Gastrocnemius medialis (tissue), 4 donors: ENCODE data around the gene SLC9A1. TPM values are rescaled to one million over a fixed set of nuclear protein-coding genes. Genes with fewer than 3 reads are reported as not detected.
"Not testable (repeated sequence)": the region's sequence is repeated elsewhere in the genome, so short reads cannot be mapped to it uniquely, and the experiment has no call there.

ENCODE experiments used
- ATAC-seq, 2 donors: fragments of 150-250 bp; one replicate each; pipeline ENCODE4 v1.9.1; 2016
- DNase-seq, 2 donors: peaks; one replicate each; pipeline ENCODE4 v3.0.0-alpha.2; 2019
- H3K27ac ChIP-seq, 4 donors: fragments of 200-600 bp; sonication (generic); 1 replicate in 1 of 4; 2 replicates in 3 of 4; pipeline ENCODE4 v1.5.1; 2016 to 2018; ENCODE audit warnings: mild to moderate bottlenecking in 2 of 4, moderate library complexity in 1 of 4
- H3K27me3 ChIP-seq, 3 donors: fragments of 200-600 bp; sonication (generic) in 2 of 3; 1 replicate in 1 of 3; 2 replicates in 2 of 3; pipeline versions ENCODE4 v1.5.1 to v1.6.0; 2016 to 2019; ENCODE audit warnings: mild to moderate bottlenecking in 1 of 3, moderate library complexity in 1 of 3
- H3K36me3 ChIP-seq, 2 donors: fragments of 200-600 bp; sonication (generic) in 1 of 2; one replicate each; pipeline ENCODE4 v1.5.1; 2017 to 2018
- H3K4me1 ChIP-seq, 2 donors: fragments of 200-600 bp; sonication (generic) in 1 of 2; one replicate each; pipeline ENCODE4 v1.5.1; 2016 to 2017; ENCODE audit warnings: mild to moderate bottlenecking in 2 of 2
- H3K4me3 ChIP-seq, 4 donors: fragments of 200-600 bp; sonication (generic) in 3 of 4; 1 replicate in 1 of 4; 2 replicates in 3 of 4; pipeline ENCODE4 v1.5.1; 2016 to 2019; ENCODE audit warnings: mild to moderate bottlenecking in 2 of 4
- H3K9me3 ChIP-seq, 3 donors: fragments of 200-600 bp; sonication (generic) in 2 of 3; 1 replicate in 1 of 3; 2 replicates in 2 of 3; pipeline ENCODE4 v1.5.1; 2016 to 2019
- POLR2A ChIP-seq, 2 donors: fragments of 450-650 bp; IDR thresholded peaks; one replicate each; pipeline ENCODE4 v1.6.1; 2017; ENCODE audit warnings: antibody characterized with exemption in 2 of 2, mild to moderate bottlenecking in 2 of 2, moderate library complexity in 2 of 2
- in situ Hi-C, 4 donors: fragments of 200-750 bp; cut with MboI; loops; one replicate each; pipeline versions ENCODE4 v1.15.0 to v1.8.0; 2017; ENCODE audit warnings: low sequenced_read_pairs in 4 of 4
- intact Hi-C: fragments of 100-400 bp; cut with DNase I; formaldehyde crosslinking; loops from one replicate; pipeline ENCODE4 v1.15.1; 2023; ENCODE audit warnings: low total_unique reads
- total RNA-seq, 4 donors: library from RNA; depleted of rRNA; stranded (reverse); fragments of >200 nt; gene quantifications; one replicate each; pipeline versions ENCODE4 v1.1.0 to v1.2.3, GENCODE V29; 2016
- TF ChIP-seq, protein P1 (sequence below), 5 experiments: fragments of 450-650 bp in 3 of 5; fragments of 200-600 bp in 2 of 5; sonication (generic) in 2 of 5; IDR thresholded peaks in 4 of 5; conservative IDR thresholded peaks in 1 of 5; 1 replicate in 4 of 5; 2 replicates in 1 of 5; pipeline ENCODE4 v1.5.1; 2016 to 2019; ENCODE audit warnings: antibody characterized with exemption in 5 of 5, mild to moderate bottlenecking in 3 of 5, moderate library complexity in 3 of 5

The SLC9A1 gene
- total RNA-seq, 4 donors from 2014 or later, result 2.5 to 4.3 (median 3.7) TPM

DNA sequence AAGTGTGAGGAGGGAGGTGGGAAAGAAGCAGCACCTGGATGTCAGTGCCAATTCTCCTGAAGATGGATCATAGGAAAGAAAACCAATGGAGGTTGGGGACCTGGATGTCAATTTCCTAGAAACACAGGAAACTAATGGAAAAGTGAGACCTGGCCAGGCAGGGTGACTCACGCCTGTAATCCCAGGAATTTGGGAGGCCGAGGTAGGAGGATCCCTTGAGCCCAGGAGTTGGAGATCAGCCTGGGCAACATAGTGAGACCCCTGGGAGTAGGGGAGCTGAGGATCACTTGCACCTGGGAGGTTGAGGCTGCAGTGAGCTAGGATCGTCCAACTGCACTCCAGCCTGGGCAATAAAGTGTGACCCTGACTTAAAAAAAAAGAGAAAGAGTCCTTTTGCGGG lies 21.4 kb upstream of the SLC9A1 start:
- Histone ChIP-seq H3K36me3 (no peaks in the 10 kb centered on the region), H3K27me3 (no peaks in the 10 kb centered on the region), H3K9me3 (no peaks in the 10 kb centered on the region), H3K4me1 (no peaks in the 10 kb centered on the region), H3K27ac (no peak overlapping the region), H3K4me3 (no peak overlapping the region)
- no peak for TF ChIP-seq POLR2A (IDR thresholded peaks at IDR 0.05)
- TF ChIP-seq, protein P1, sequence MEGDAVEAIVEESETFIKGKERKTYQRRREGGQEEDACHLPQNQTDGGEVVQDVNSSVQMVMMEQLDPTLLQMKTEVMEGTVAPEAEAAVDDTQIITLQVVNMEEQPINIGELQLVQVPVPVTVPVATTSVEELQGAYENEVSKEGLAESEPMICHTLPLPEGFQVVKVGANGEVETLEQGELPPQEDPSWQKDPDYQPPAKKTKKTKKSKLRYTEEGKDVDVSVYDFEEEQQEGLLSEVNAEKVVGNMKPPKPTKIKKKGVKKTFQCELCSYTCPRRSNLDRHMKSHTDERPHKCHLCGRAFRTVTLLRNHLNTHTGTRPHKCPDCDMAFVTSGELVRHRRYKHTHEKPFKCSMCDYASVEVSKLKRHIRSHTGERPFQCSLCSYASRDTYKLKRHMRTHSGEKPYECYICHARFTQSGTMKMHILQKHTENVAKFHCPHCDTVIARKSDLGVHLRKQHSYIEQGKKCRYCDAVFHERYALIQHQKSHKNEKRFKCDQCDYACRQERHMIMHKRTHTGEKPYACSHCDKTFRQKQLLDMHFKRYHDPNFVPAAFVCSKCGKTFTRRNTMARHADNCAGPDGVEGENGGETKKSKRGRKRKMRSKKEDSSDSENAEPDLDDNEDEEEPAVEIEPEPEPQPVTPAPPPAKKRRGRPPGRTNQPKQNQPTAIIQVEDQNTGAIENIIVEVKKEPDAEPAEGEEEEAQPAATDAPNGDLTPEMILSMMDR (IDR thresholded peaks at IDR 0.05 in 4 of 5, conservative IDR thresholded peaks at IDR 0.05 in 1 of 5), result no peak
- in situ Hi-C loops (no loop called here), intact Hi-C loops (no loop called here)
- DNase-seq (no peak), ATAC-seq (no peak)

DNA sequence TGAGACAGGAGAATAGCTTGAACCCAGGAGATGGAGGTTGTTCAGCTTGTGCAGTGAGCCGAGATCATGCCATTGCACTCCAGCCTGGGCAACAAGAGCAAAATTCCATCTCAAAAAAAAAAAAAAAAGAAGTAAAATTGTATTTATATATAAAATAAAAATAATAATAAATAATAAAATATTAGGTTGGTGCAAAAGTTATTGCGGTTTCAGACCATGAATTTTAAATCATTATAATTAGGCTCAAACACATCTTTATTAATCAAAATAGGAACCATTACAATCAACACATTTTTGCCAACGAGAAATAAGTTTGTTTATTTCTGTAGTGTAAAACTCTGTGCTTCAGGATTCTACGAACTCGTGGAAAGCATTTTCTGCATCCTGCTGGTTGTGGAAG lies 18.1 kb upstream of the SLC9A1 start:
- DNase-seq, H3K27me3 ChIP-seq, H3K4me3 ChIP-seq, H3K36me3 ChIP-seq, H3K27ac ChIP-seq, H3K4me1 ChIP-seq, ATAC-seq, intact Hi-C loops, H3K9me3 ChIP-seq, in situ Hi-C loops: not testable (repeated sequence)

DNA sequence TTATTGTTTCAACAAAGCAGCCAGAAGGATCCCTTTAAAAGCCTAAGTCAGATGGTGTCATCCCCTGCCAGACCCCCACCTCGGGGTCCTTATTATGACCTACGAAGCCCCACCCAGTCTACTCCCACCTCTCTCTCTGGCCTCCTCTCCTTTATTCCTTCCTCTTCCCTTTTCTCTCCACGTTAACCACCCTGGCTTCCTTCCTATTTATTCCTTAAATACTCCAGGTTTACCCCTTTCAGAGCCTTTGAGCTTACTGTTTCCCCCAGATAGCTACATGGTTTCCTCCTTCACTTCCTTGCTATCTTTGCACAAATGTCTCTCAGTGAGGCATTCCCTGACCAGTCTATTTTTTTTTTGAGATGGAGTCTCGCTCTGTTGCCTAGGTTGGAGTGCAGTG lies 12.0 kb upstream of the SLC9A1 start:
- in situ Hi-C loops, result no loop called here
- ATAC-seq, result no peak
- H3K9me3 ChIP-seq, result no peaks in the 10 kb centered on the region

DNA sequence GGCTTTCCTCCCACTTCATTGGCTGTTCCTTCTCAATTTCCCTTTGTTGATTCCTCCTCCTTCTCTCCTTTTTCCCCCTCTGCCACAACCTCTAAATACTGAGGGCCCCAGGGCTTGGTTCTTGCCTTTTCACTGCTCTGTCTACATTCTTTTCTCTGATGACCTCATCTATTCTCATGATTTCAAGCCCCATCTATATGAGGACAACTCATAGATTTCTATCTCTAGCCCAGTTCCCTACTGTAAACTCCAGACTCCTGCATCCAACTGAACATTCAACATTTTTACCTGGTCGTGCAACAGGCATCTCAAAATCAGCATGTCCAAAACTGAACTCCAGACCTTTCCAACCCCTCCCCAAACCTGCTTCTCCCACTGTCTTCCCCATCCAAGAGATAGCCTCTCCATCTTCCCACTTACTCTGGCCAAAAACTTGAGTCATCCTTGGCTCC lies 11.5 kb upstream of the SLC9A1 start:
- H3K27me3 ChIP-seq, result no peaks in the 10 kb centered on the region
- ATAC-seq (no peak), DNase-seq (no peak)
- intact Hi-C loops (no loop called here), in situ Hi-C loops (no loop called here)
- H3K36me3 ChIP-seq, result no peaks in the 10 kb centered on the region
- H3K4me3 ChIP-seq, result no peak overlapping the region
- H3K9me3 ChIP-seq, result no peaks in the 10 kb centered on the region
- H3K4me1 ChIP-seq, result no peaks in the 10 kb centered on the region
- TF ChIP-seq POLR2A (IDR thresholded peaks at IDR 0.05), result no peak
- TF ChIP-seq, protein P1 (IDR thresholded peaks at IDR 0.05 in 4 of 5, conservative IDR thresholded peaks at IDR 0.05 in 1 of 5), result no peak
- no peak overlapping the region for H3K27ac ChIP-seq

More for the DNA sequence above, 12.0 kb upstream of the SLC9A1 start:
- H3K4me3 ChIP-seq, result no peak overlapping the region
- H3K27ac ChIP-seq, result no peak overlapping the region
- no peak for DNase-seq
- intact Hi-C loops, result no loop called here
- H3K4me1 ChIP-seq, result no peaks in the 10 kb centered on the region
- H3K27me3 ChIP-seq, result no peaks in the 10 kb centered on the region
- TF ChIP-seq, protein P1 (IDR thresholded peaks at IDR 0.05 in 4 of 5, conservative IDR thresholded peaks at IDR 0.05 in 1 of 5), result no peak
- no peak for TF ChIP-seq POLR2A (IDR thresholded peaks at IDR 0.05)
- no peaks in the 10 kb centered on the region for H3K36me3 ChIP-seq

DNA sequence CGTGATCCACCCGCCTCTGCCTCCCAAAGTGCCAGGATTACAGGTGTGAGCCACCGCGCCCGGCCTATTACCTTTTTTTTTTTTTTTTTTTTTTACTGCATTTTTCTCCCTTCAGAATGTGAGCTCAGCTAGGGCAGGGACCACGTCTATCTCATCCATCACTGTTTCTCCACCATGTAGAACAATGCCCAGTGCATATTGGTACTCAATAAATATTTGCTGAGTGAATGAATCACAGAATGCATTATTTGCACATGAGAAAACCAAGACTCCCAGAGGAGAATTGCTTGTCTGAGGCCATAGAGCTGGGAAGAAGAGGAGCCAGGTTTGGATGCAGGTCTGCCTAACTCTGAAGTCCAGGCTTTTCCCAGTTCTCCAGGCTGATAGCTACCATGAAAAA lies 8.2 kb upstream of the SLC9A1 start:
- no peak for DNase-seq
- Histone ChIP-seq H3K4me3 (no peak overlapping the region), H3K36me3 (no peaks in the 10 kb centered on the region), H3K27me3 (no peaks in the 10 kb centered on the region), H3K9me3 (no peaks in the 10 kb centered on the region), H3K4me1 (no peaks in the 10 kb centered on the region), H3K27ac (no peak overlapping the region)
- intact Hi-C loops, result no loop called here
- ATAC-seq, result no peak
- TF ChIP-seq, protein P1 (IDR thresholded peaks at IDR 0.05 in 4 of 5, conservative IDR thresholded peaks at IDR 0.05 in 1 of 5), result no peak
- TF ChIP-seq POLR2A (IDR thresholded peaks at IDR 0.05), result no peak
- in situ Hi-C loops, result no loop called here
